ENCODE data around the gene C1QB.

C1QB gene

DNA sequence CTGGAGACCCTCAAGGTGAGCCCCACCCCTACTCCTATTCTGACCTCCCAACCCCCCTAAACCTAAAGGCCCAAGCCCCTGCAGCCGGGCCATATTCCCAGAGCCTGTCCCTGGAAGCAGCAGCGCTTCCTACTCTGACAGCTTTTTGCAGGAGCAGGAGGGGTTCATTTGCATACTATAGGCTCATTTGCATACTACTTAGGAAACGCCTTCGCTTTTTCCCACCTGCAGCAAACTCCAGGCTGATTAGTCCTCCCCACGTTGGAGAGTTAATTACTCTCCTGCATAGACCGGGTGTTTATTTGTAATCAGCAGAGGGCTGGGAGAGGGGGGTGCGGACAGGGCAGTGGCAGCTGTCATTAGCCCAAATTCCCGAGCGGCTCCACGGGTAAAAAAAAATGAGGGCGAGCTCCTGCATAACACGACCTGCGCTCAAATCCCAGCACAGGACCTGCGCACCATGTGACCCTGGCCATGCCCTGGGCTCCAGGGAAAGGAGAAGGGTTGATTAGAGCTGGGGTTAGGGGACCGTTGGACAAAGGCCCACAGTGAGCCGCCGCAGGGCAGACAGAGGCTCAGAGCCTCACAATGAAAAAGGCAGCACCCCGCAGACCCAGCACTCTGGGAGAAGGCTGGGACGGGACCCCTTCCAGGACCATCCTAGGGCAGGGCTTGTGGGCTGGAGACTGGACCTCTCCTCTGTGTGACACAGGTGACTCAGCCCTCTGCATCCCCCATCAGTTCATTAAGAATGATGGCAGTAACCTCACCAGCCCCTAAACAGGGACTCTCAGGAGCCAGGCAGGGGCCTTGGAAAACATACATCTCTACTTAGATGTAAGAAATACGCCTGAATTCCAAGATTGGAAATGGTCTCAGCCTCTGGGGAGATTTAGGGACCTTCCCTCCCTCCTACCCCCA lies 26.5 kb upstream of the C1QB start:
- Histone ChIP-seq H3K27ac (no peak overlapping the region), H3K9me3 (ENCODE audit: low read depth, low read length) (no peaks in the 10 kb centered on the region), H3K9ac (ENCODE audit: insufficient read length) (no peak overlapping the region), H3K36me3 (ENCODE audit: insufficient read depth, low read length) (no peaks in the 10 kb centered on the region), H3K4me3 (no peak overlapping the region)
- no peak for TF ChIP-seq POLR2AphosphoS5 (IDR thresholded peaks at IDR 0.05; ENCODE audit: borderline replicate concordance, low read depth, low read length)
- no peak for TF ChIP-seq FOXP2 (optimal IDR thresholded peaks at IDR 0.05; ENCODE audit: control extremely low read depth, extremely low read length, insufficient read depth)
- TF ChIP-seq EZH2 (IDR thresholded peaks at IDR 0.05), result no peak
- no peak for DNase-seq (ENCODE audit: low read depth, low spot score)

DNA sequence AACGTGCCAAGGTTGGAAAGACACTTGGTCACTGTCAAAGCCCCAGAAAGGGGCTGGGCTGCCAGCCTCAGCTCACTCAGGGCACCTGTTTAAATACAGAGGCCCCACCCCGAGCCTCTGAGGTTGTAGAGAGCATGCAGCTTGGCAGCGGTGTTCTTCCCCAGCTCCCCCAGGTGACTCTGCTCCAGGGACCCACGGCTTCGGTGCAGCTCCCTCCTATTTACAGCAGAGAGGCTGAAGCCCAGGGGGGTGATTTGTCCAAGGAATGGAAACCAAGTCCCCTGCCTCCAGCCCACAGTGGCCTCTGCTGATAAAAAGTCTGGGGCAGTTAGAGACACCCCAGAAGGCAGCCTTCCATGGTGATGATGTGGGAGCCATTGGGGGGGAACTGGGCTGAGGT lies 25.7 kb upstream of the C1QB start:
- DNase-seq (ENCODE audit: low read depth, low spot score), result no peak
- no peaks in the 10 kb centered on the region for H3K9me3 ChIP-seq (ENCODE audit: low read depth, low read length)

GRCh38 chr1:22628698-22629444 lies 24.2 kb upstream of the C1QB start:
- TF ChIP-seq FOXP2 (optimal IDR thresholded peaks at IDR 0.05; ENCODE audit: control extremely low read depth, extremely low read length, insufficient read depth) (no peak), POLR2AphosphoS5 (IDR thresholded peaks at IDR 0.05; ENCODE audit: borderline replicate concordance, low read depth, low read length) (no peak), EZH2 (IDR thresholded peaks at IDR 0.05) (no peak)
- Histone ChIP-seq H3K9ac (ENCODE audit: insufficient read length) (no peak overlapping the region), H3K4me3 (no peak overlapping the region), H3K27ac (no peak overlapping the region), H3K9me3 (ENCODE audit: low read depth, low read length) (no peaks in the 10 kb centered on the region), H3K36me3 (ENCODE audit: insufficient read depth, low read length) (no peaks in the 10 kb centered on the region)
- DNase-seq (ENCODE audit: low read depth, low spot score), result no peak

More for the DNA sequence above, 25.7 kb upstream of the C1QB start:
- H3K4me3 ChIP-seq, result no peak overlapping the region
- TF ChIP-seq EZH2 (IDR thresholded peaks at IDR 0.05), result no peak
- TF ChIP-seq FOXP2 (optimal IDR thresholded peaks at IDR 0.05; ENCODE audit: control extremely low read depth, extremely low read length, insufficient read depth), result no peak
- TF ChIP-seq POLR2AphosphoS5 (IDR thresholded peaks at IDR 0.05; ENCODE audit: borderline replicate concordance, low read depth, low read length), result no peak
- no peaks in the 10 kb centered on the region for H3K36me3 ChIP-seq (ENCODE audit: insufficient read depth, low read length)
- no peak overlapping the region for H3K27ac ChIP-seq
- H3K9ac ChIP-seq (ENCODE audit: insufficient read length), result no peak overlapping the region

DNA sequence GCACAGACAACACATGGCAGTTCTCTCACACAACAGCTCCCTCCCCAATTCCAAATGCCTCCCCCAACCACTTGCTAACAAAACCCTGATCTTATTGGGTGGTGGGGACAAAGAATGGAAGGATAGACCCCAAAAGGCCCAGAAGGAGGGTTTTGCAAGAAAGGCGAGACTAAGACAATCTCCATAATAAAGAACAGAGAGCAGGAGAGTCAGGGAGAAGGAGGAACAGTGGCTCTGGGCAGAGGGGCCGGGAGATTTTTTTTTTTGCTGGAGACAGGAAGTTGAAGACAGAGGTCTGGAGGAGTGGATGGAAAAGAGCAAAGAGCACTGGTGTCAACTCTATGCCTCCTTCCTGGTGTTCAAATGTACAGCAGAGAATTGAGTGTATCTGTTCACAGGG lies 23.1 kb upstream of the C1QB start:
- Histone ChIP-seq H3K9me3 (ENCODE audit: low read depth, low read length) (no peaks in the 10 kb centered on the region), H3K9ac (ENCODE audit: insufficient read length) (no peak overlapping the region), H3K4me3 (no peak overlapping the region), H3K36me3 (ENCODE audit: insufficient read depth, low read length) (no peaks in the 10 kb centered on the region), H3K27ac (no peak overlapping the region)
- TF ChIP-seq FOXP2 (optimal IDR thresholded peaks at IDR 0.05; ENCODE audit: control extremely low read depth, extremely low read length, insufficient read depth) (no peak), EZH2 (IDR thresholded peaks at IDR 0.05) (no peak), POLR2AphosphoS5 (IDR thresholded peaks at IDR 0.05; ENCODE audit: borderline replicate concordance, low read depth, low read length) (no peak)
- DNase-seq (ENCODE audit: low read depth, low spot score), result no peak

DNA sequence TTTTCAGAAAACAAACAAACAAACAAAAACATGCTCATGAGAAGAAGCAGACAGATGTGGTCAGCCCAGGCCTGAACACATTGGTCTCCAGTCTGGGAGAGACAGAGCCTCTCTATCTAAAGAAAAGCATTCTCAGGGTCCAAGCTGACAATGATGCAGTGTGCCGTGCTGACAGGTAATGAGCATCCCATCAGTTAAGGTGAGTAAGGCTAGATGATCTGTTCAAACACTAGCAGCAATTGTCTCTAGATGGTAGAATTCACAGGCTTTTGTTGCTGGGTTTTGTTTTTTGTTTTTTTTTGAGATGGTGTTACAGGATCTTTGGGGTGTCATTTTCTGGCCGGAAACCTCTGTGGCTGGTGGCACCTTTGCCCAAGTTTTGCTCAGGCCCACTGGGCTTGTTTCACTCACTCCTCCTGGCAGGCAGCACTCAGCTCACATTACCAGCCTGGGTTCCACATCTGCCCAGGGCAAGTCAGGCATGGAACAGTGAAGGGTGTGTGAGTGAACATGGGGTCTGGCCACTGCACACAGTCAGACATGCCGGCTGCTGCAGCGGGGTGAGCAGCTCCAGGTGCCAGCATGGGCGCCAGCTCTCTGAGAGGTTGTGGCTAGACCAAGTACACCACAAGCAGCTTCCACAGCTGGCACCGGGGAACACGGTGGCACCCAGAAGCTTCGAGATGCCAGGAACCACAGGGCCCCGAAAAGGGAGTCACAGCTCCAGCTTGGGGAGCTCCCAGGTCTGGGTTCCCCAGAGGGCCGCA lies 19.2 kb upstream of the C1QB start:
- TF ChIP-seq POLR2AphosphoS5 (IDR thresholded peaks at IDR 0.05; ENCODE audit: borderline replicate concordance, low read depth, low read length) (no peak), EZH2 (IDR thresholded peaks at IDR 0.05) (no peak), FOXP2 (optimal IDR thresholded peaks at IDR 0.05; ENCODE audit: control extremely low read depth, extremely low read length, insufficient read depth) (no peak)
- no peak overlapping the region for H3K27ac ChIP-seq
- H3K36me3 ChIP-seq (ENCODE audit: insufficient read depth, low read length), result no peaks in the 10 kb centered on the region
- no peak for DNase-seq (ENCODE audit: low read depth, low spot score)
- H3K4me3 ChIP-seq, result no peak overlapping the region
- no peak overlapping the region for H3K9ac ChIP-seq (ENCODE audit: insufficient read length)
- H3K9me3 ChIP-seq (ENCODE audit: low read depth, low read length), result no peaks in the 10 kb centered on the region

GRCh38 chr1:22635436-22635835 lies 17.6 kb upstream of the C1QB start:
- no peak overlapping the region for H3K4me3 ChIP-seq
- H3K27ac ChIP-seq, result no peak overlapping the region
- TF ChIP-seq POLR2AphosphoS5 (IDR thresholded peaks at IDR 0.05; ENCODE audit: borderline replicate concordance, low read depth, low read length) (no peak), EZH2 (IDR thresholded peaks at IDR 0.05) (no peak), FOXP2 (optimal IDR thresholded peaks at IDR 0.05; ENCODE audit: control extremely low read depth, extremely low read length, insufficient read depth) (no peak)
- no peak overlapping the region for H3K9ac ChIP-seq (ENCODE audit: insufficient read length)
- H3K36me3 ChIP-seq (ENCODE audit: insufficient read depth, low read length), result no peaks in the 10 kb centered on the region
- no peak for DNase-seq (ENCODE audit: low read depth, low spot score)
- no peaks in the 10 kb centered on the region for H3K9me3 ChIP-seq (ENCODE audit: low read depth, low read length)

GRCh38 chr1:22636353-22636752 lies 16.7 kb upstream of the C1QB start, which contains the start of gene C1QA:
Gene C1QA (plus strand): TSS chr1:22636628. CDS start chr1:22637617, 989 bp downstream.
- Histone ChIP-seq H3K9ac (ENCODE audit: insufficient read length) (no peak within 1 kb of the TSS), H3K36me3 (ENCODE audit: insufficient read depth, low read length) (no peaks in the 10 kb centered on the region), H3K9me3 (ENCODE audit: low read depth, low read length) (no peaks in the 10 kb centered on the region), H3K4me3 (no peak within 1 kb of the TSS), H3K27ac (no peak within 1 kb of the TSS)
- DNase-seq (ENCODE audit: low read depth, low spot score), result no peak
- TF ChIP-seq EZH2 (IDR thresholded peaks at IDR 0.05), result no peak
- TF ChIP-seq POLR2AphosphoS5 (IDR thresholded peaks at IDR 0.05; ENCODE audit: borderline replicate concordance, low read depth, low read length), result no peak
- TF ChIP-seq FOXP2 (optimal IDR thresholded peaks at IDR 0.05; ENCODE audit: control extremely low read depth, extremely low read length, insufficient read depth), result no peak

- no peak overlapping the region for H3K27ac ChIP-seq
- H3K9ac ChIP-seq (ENCODE audit: insufficient read length), result no peak overlapping the region
- H3K9me3 ChIP-seq (ENCODE audit: low read depth, low read length), result no peaks in the 10 kb centered on the region
- no peak for DNase-seq (ENCODE audit: low read depth, low spot score)
- H3K4me3 ChIP-seq, result no peak overlapping the region
- TF ChIP-seq POLR2AphosphoS5 (IDR thresholded peaks at IDR 0.05; ENCODE audit: borderline replicate concordance, low read depth, low read length), result no peak
- no peak for TF ChIP-seq FOXP2 (optimal IDR thresholded peaks at IDR 0.05; ENCODE audit: control extremely low read depth, extremely low read length, insufficient read depth)
- no peak for TF ChIP-seq EZH2 (IDR thresholded peaks at IDR 0.05)
- no peaks in the 10 kb centered on the region for H3K36me3 ChIP-seq (ENCODE audit: insufficient read depth, low read length)
Measured at GRCh38 chr1:22636927-22637326, 16.1 kb upstream of the C1QB start.

Measured in SK-N-MC (cell line).